ENCODE measurements around the gene LIN9. TPM values are rescaled to one million over a fixed set of nuclear protein-coding genes. Genes with fewer than 3 reads are reported as not detected.

Gene LIN9
- total and polyA plus RNA-seq, 2 of the 8 experiments (the other 6 are each of a cell fraction or from before 2014, with no cell fraction given), result 5.6 to 12.6 TPM

- no peak for TF ChIP-seq ATF2 (IDR thresholded peaks at IDR 0.05; ENCODE audit: low read length)
These were observed 1.8 kb upstream of the LIN9 start (continued) for GRCh38 chr1:226310637-226311195.

All from H1 (cell line).